HG03175 (cell line): Measurements from ENCODE around the gene MBTD1.

Source experiments
- ATAC-seq: cut with Tn5 transposase; IDR thresholded peaks from one replicate; pipeline ENCODE4 v1.9.1; 2021; ENCODE audit warnings: mild to moderate bottlenecking, moderate library complexity; ENCODE audit not compliant: unreplicated experiment

Gene MBTD1

GRCh38 chr17:51152766-51153209 is 107.1 kb downstream of the MBTD1 start:
- no peak for ATAC-seq

GRCh38 chr17:51150932-51151331 is 108.9 kb downstream of the MBTD1 start:
- ATAC-seq = no peak

- no peak for ATAC-seq
Measured at GRCh38 chr17:51149163-51149562, 110.7 kb downstream of the MBTD1 start.

GRCh38 chr17:51147650-51148049 is 112.2 kb downstream of the MBTD1 start:
- ATAC-seq = no peak

- ATAC-seq = no peak
Measured at GRCh38 chr17:51144266-51145022, 115.4 kb downstream of the MBTD1 start.

GRCh38 chr17:51142597-51142996 is 117.3 kb downstream of the MBTD1 start:
- ATAC-seq = no peak

- ATAC-seq = no peak
Measured at GRCh38 chr17:51135956-51136355, 123.9 kb downstream of the MBTD1 start.

- ATAC-seq = no peak
Measured at GRCh38 chr17:51133365-51133764, 126.5 kb downstream of the MBTD1 start.

- peak; percentile 74 for ATAC-seq
Measured at GRCh38 chr17:51132964-51133319, 126.9 kb downstream of the MBTD1 start.

GRCh38 chr17:51128076-51128475 is 131.8 kb downstream of the MBTD1 start:
- no peak for ATAC-seq
